Measurements from ENCODE around the gene CCNB3. TPM values are rescaled to one million over a fixed set of nuclear protein-coding genes. Genes with fewer than 3 reads are reported as not detected.

CCNB3 gene, protein sequence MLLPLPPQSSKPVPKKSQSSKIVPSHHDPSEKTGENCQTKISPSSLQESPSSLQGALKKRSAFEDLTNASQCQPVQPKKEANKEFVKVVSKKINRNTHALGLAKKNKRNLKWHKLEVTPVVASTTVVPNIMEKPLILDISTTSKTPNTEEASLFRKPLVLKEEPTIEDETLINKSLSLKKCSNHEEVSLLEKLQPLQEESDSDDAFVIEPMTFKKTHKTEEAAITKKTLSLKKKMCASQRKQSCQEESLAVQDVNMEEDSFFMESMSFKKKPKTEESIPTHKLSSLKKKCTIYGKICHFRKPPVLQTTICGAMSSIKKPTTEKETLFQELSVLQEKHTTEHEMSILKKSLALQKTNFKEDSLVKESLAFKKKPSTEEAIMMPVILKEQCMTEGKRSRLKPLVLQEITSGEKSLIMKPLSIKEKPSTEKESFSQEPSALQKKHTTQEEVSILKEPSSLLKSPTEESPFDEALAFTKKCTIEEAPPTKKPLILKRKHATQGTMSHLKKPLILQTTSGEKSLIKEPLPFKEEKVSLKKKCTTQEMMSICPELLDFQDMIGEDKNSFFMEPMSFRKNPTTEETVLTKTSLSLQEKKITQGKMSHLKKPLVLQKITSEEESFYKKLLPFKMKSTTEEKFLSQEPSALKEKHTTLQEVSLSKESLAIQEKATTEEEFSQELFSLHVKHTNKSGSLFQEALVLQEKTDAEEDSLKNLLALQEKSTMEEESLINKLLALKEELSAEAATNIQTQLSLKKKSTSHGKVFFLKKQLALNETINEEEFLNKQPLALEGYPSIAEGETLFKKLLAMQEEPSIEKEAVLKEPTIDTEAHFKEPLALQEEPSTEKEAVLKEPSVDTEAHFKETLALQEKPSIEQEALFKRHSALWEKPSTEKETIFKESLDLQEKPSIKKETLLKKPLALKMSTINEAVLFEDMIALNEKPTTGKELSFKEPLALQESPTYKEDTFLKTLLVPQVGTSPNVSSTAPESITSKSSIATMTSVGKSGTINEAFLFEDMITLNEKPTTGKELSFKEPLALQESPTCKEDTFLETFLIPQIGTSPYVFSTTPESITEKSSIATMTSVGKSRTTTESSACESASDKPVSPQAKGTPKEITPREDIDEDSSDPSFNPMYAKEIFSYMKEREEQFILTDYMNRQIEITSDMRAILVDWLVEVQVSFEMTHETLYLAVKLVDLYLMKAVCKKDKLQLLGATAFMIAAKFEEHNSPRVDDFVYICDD (N-terminal part only)
- under 0.01 and 0.58 TPM in 2 replicates for total RNA-seq

GRCh38 chrX:50204364-50204899 lies at the start of gene CCNB3:
Gene CCNB3 (plus strand): TSS chrX:50204765. CDS start chrX:50285164, 80,399 bp downstream.

DNA sequence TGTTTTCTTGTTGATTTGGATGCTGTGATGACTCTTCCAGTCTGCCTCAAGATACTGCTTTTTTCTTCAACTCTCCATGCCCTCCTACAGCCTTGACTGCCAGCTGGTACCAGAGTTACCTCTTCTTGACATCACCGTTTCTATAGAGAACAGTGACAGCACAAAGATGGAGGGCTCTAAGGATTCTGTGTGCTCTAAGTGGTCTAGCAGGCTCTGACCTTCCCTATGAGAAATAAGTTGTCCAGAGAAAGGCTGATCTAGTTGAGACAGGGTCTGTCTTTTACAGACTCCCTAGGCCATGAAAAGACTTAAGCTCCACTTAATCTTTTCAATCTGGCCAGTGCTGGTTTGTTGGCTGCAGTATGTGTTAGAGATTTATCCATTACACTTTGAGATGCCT lies 3.7 kb upstream of the CCNB3 start, which contains the start of gene AKAP4:
Gene AKAP4, minus strand, starts transcription at position 101 of the 400 bp plus-strand sequence. CDS start 118 bp downstream, outside the sequence.

Other genes with a start within 250 kb of the CCNB3 start
- gene AKAP4, start 3.8 kb upstream of the CCNB3 start, total RNA-seq = not detected in 2 replicates